Mesenteric fat pad (tissue), 1 donor: Measurements from ENCODE around the gene DCHS1. TPM values are rescaled to one million over a fixed set of nuclear protein-coding genes. Genes with fewer than 3 reads are reported as not detected.

Experiments
- DNase-seq: peaks from one replicate; pipeline ENCODE4 v3.0.0-alpha.2; 2020; ENCODE audit warnings: low spot score
- total RNA-seq: library from RNA; stranded (reverse); fragmentation: NEBNext Ultra II Directional; extraction: Animal tissue kit (Norgen Biotek cat#: 25700); gene quantifications from one replicate; pipeline ENCODE4 v1.2.1, GENCODE V29; 2021
- donor health status: DM: yes; HTN: yes; CAD: no.

Gene DCHS1
- total RNA-seq, 1 donor from 2014 or later, result 23.0 TPM

- no peak for DNase-seq
Observed at GRCh38 chr11:6674219-6674597, 18.6 kb upstream of the DCHS1 start.

DNA sequence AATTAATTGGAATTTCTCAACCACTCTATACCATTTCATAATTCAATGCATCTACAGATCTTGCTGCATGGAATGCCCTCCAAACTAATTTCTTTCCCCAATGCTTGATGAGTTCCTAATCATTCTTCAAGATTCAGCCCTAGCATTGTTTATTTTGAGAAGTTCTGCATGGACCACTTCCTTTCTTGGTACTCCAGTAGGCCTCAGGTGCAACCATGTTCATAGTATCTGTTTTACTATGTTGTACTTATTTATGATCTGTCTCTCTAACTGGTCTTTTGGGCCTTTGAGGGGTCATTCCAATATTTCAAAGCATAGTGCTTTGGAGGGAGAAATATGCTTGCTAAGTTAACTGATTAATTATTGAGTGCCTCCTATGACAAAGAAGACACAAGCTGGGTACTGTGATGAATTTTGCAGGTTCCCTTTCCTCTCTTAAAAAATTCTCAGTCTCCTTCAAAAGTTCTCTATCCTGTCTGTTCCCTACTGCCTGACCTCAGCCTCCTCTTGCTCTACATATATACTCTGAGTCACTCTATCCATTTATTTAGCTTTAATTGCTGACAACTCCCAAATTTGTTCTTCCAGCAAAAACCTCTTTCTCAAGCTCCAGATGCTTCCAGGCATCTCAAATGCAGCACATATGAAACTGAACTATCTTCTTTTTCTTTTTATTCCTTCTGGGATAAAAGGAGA lies 18.1 kb upstream of the DCHS1 start:
- DNase-seq, result no peak

DNA sequence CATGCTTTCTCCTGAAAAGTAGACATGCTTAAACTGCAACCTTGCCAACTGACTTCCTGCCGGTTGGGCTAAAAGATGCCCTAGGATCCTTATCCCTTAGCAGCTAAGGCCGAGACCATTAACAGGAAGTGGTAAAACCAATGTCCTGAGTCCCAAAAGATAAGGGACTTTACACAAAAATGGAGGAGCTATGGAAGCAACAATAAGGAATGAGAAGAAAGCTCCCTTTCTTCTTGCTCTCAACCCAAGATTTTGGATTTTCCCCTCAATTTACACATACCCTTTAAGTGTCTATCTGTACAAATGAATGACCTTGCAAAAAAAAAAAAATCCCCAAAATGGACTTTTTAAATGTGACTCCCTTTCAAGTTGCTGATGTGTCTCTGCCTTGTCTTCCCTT lies 16.4 kb upstream of the DCHS1 start:
- no peak for DNase-seq

- no peak for DNase-seq
Observed at GRCh38 chr11:6670202-6670830, 14.7 kb upstream of the DCHS1 start.

- DNase-seq, result no peak
Observed at GRCh38 chr11:6667733-6668374, 12.2 kb upstream of the DCHS1 start.

- DNase-seq, result no peak
Observed at GRCh38 chr11:6666302-6667183, 10.9 kb upstream of the DCHS1 start.

GRCh38 chr11:6664551-6664950 lies 8.9 kb upstream of the DCHS1 start:
- DNase-seq, result no peak

- DNase-seq, result no peak
Observed at GRCh38 chr11:6663794-6664469, 8.3 kb upstream of the DCHS1 start.

GRCh38 chr11:6660712-6661111 lies 5.1 kb upstream of the DCHS1 start:
- DNase-seq, result no peak

GRCh38 chr11:6658647-6659046 lies 3.0 kb upstream of the DCHS1 start:
- DNase-seq, result no peak

GRCh38 chr11:6657346-6657745 lies 1.7 kb upstream of the DCHS1 start:
- no peak for DNase-seq

DNA sequence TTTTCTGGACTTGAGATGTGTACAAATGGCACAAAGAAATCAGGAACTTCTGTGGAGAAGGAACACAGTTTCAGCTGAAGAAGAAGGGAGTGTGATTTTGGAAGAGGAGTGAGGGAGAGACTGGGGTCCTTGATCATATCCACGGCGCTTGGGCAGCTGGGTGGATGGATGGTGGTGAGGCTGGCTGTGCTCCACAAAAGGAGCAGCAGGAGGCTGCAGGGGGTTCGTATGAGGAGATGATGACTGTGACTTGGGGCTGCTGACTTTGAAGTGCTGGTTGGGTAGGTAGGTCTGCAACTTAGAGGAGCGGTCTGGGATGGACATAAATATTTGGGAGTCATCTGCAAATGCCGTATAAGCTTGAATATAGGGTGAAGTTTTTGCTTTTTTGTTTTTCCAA lies 1.3 kb upstream of the DCHS1 start:
- DNase-seq, result no peak

DNA sequence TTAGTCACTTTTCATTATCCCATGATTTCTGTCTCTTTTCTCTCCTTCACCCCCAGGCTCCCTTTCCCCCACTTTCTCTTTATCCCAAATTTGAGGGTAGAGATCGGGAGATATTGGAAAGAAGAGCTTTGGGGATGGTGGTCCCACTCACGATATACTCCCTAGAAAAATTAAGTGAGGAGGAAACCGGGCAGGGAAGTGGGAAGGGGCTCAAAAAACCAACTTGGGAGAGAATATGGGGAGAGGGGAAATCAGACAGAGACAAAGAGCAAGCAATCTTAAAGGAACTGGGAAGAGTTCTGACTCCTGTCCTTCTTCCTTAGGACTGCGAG lies 941 bp upstream of the DCHS1 start:
- no peak for DNase-seq

- no peak for DNase-seq
Observed at GRCh38 chr11:6655020-6655789, 404 bp downstream of the DCHS1 start.

DNA sequence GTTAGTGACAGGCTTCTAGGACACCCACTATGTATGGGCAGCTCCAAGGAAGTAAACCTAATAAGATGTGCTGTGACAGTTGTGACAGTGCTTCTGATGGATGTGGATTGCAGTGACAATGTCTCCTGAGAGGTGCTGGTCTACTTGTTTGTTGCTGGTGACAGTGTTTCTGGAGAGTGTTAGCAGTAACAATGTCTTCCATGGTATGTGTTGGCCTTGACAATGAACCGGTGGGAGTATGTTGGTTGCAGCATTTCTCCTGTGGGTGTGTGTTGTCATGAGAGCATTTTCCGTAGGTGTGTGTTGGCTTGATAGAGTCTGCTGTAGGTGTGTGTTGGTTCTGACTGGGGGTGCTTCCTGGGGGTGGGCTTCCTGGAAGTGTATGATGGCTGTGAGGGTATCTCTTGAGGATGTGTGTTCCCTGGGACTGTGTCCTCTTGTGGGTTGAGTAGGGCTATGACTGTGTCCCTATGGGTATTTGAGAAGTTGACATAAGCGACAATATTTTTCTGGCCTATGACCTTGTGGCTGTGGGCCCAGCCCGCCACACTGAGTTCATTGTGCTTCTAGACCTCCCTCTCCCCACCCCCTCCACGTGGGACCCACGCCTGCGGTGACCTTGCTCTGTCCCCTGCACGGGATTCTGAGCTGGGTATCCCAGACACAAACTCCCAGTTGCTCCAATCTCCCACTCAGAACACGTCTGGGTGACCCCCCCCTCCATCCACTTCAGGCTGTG lies 1.2 kb downstream of the DCHS1 start:
- DNase-seq, result no peak

DNA sequence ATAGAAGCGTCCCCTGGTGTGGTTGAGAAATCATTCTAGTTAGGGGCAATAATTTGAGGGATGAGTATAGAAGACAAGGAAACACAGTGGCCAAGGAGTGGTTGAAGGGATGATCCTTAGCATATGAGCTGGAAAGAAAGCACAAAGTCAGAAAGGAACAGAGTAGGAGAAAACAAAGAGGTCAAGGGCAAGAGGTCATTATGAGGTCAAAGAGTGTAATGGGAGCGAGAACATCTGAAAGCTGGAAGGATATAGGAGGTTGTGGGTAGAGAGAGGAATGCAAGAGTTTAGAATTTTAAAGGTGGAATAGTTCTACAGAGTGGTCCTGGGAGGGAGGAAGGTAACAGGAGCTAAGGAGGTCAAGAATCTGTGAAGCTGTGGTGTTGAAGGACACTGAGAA lies 2.0 kb downstream of the DCHS1 start:
- DNase-seq, result no peak

- no peak for DNase-seq
Observed at GRCh38 chr11:6653097-6653496, 2.5 kb downstream of the DCHS1 start.

DNA sequence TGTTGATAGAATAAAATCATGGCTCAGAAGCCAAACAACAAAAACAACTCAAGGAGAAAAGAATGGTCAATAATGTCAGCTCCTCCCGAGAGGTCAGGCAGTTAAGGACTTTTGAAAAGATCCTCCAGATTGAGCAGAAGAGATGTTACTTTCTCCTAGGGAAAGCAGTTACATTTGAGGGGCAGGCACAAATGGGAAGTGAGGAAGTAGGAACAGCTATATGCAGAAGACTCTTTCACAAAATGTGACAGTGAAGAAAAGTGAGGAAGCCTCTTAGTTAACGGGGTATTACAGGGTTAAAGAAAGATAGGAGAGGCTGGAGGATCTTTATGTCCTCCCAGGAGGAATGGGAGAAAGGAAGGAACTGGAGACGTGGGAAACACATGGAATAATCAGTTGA lies 3.4 kb downstream of the DCHS1 start:
- no peak for DNase-seq

DNA sequence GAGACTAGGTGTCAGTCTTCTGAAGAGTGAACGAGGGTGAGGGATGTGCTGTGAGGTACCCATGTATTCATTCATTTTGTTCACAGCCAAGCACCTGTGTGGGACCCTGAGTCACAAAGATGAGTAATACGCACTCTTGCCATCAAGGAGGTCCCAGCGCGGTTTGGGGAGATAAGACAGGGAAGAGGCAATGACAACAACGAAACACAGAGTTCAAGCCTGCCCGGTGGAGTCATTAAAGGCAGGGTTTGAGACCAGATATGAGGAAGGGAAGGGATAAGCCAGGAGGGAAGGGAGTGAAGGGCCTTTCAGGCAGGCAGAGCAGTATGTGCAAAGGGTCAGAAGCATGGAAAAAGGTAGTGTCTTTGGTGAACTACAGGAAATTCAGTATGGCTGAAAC lies 4.6 kb downstream of the DCHS1 start:
- DNase-seq, result no peak

- DNase-seq, result no peak
Observed at GRCh38 chr11:6650104-6650503, 5.5 kb downstream of the DCHS1 start.
